Stomach (tissue), 4 donors: ENCODE results near the gene ZBTB44.

Source experiments
- CTCF ChIP-seq, 7 experiments: fragments of 450-650 bp in 4 of 7; fragments of 200-600 bp in 3 of 7; sonication (generic) in 3 of 7; IDR thresholded peaks; one replicate each; pipeline ENCODE4 v1.5.1; 2016 to 2019; ENCODE audit warnings: antibody characterized with exemption in 7 of 7, control low read depth in 2 of 7, mild to moderate bottlenecking in 1 of 7
- POLR2A ChIP-seq, 4 donors: fragments of 450-650 bp; IDR thresholded peaks; one replicate each; pipeline ENCODE4 v1.6.1; 2016; ENCODE audit warnings: antibody characterized with exemption in 4 of 4, control low read depth in 2 of 4, mild to moderate bottlenecking in 1 of 4, moderate library complexity in 1 of 4

- no peak for TF ChIP-seq CTCF (IDR thresholded peaks at IDR 0.05)
- TF ChIP-seq POLR2A (IDR thresholded peaks at IDR 0.05) = no peak
Observed at GRCh38 chr11:130209128-130209932, 105.4 kb downstream of the ZBTB44 start.
